ENCODE data around the gene LTF. TPM values are rescaled to one million over a fixed set of nuclear protein-coding genes. Genes with fewer than 3 reads are reported as not detected.

The LTF gene
- total and polyA plus RNA-seq, 10 of the 15 experiments (the other 5 are each of a cell fraction or from before 2014, with no cell fraction given): 0.03 to 0.31 TPM; not detected in 8

- intact Hi-C loops (cut with micrococcal nuclease; ENCODE audit: unreplicated experiment) (no loop called here), in situ Hi-C loops (cut with MboI) (no loop called here)
- WGBS (ENCODE audit: insufficient coverage, insufficient replicate concordance, low lambda C conversion rate, missing lambda C conversion rate): 96% methylated on average over 2 of the region's 2 CpGs
- no peaks in the 10 kb centered on the region for H4K20me1 ChIP-seq (ENCODE audit: control insufficient read depth, insufficient read depth)
- ChIA-PET SMC1A (ENCODE audit: uncharacterized antibody, unreplicated experiment) (interaction anchor here (1.3 kb wide), 1 partner anchor 33 kb away, joined by 3 read pairs; no protein-coding TSS in a partner anchor), CTCF (interaction anchor here (1.0 kb wide), 1 partner anchor 96 kb away, joined by 3 read pairs; no protein-coding TSS in a partner anchor), POLR2A (no interaction called here), RAD21 (ENCODE audit: unreplicated experiment) (no interaction called here)
- no peak overlapping the region for H3K4me2 ChIP-seq (ENCODE audit: control insufficient read depth, insufficient read depth)
- H3K9me3 ChIP-seq (replicated peaks; ENCODE audit: control insufficient read depth, insufficient read depth, low read length): no peaks in the 10 kb centered on the region
- no peak for FAIRE-seq
- no peaks in the 10 kb centered on the region for H3K79me2 ChIP-seq (ENCODE audit: control insufficient read depth, insufficient read depth, low read length)
- H3K9ac ChIP-seq (ENCODE audit: control insufficient read depth, insufficient read depth, low read length): no peak overlapping the region
- ATAC-seq: no peak
- BruUV-seq (replicated peaks): no TSS peak
- DNase-seq (ENCODE audit: low read depth, low spot score): no peak
- peaks cover 11% of the 10 kb centered on the region for H3K4me1 ChIP-seq (ENCODE audit: control insufficient read depth, insufficient read depth, low read length)
- no peaks in the 10 kb centered on the region for H3K36me3 ChIP-seq (ENCODE audit: control insufficient read depth in 2 of 2, insufficient read depth in 2 of 2, low read length in 1 of 2)
- no peak overlapping the region for H3K4me3 ChIP-seq
- H3K27ac ChIP-seq (ENCODE audit: control insufficient read depth, insufficient read depth): no peak overlapping the region
- no peak overlapping the region for H2AFZ ChIP-seq (ENCODE audit: control insufficient read depth, low read depth, low read length)
- H3K27me3 ChIP-seq (replicated peaks in 1 of 2; ENCODE audit: control insufficient read depth in 2 of 2, insufficient read depth in 2 of 2, low read length in 1 of 2): no peaks in the 10 kb centered on the region
- TF ChIP-seq ASH2L (IDR thresholded peaks at IDR 0.05; ENCODE audit: borderline replicate concordance, low read depth): no peak
- TF ChIP-seq, protein P1, sequence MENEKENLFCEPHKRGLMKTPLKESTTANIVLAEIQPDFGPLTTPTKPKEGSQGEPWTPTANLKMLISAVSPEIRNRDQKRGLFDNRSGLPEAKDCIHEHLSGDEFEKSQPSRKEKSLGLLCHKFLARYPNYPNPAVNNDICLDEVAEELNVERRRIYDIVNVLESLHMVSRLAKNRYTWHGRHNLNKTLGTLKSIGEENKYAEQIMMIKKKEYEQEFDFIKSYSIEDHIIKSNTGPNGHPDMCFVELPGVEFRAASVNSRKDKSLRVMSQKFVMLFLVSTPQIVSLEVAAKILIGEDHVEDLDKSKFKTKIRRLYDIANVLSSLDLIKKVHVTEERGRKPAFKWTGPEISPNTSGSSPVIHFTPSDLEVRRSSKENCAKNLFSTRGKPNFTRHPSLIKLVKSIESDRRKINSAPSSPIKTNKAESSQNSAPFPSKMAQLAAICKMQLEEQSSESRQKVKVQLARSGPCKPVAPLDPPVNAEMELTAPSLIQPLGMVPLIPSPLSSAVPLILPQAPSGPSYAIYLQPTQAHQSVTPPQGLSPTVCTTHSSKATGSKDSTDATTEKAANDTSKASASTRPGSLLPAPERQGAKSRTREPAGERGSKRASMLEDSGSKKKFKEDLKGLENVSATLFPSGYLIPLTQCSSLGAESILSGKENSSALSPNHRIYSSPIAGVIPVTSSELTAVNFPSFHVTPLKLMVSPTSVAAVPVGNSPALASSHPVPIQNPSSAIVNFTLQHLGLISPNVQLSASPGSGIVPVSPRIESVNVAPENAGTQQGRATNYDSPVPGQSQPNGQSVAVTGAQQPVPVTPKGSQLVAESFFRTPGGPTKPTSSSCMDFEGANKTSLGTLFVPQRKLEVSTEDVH (IDR thresholded peaks at IDR 0.05; ENCODE audit: low read depth, partially characterized antibody): no peak
- no peak for TF ChIP-seq CEBPB (IDR thresholded peaks at IDR 0.05; ENCODE audit: borderline replicate concordance in 1 of 2, low read depth in 2 of 2, low read length in 2 of 2)
- no peak for TF ChIP-seq KDM1A (IDR thresholded peaks at IDR 0.05; ENCODE audit: borderline replicate concordance)
- TF ChIP-seq, protein P2, sequence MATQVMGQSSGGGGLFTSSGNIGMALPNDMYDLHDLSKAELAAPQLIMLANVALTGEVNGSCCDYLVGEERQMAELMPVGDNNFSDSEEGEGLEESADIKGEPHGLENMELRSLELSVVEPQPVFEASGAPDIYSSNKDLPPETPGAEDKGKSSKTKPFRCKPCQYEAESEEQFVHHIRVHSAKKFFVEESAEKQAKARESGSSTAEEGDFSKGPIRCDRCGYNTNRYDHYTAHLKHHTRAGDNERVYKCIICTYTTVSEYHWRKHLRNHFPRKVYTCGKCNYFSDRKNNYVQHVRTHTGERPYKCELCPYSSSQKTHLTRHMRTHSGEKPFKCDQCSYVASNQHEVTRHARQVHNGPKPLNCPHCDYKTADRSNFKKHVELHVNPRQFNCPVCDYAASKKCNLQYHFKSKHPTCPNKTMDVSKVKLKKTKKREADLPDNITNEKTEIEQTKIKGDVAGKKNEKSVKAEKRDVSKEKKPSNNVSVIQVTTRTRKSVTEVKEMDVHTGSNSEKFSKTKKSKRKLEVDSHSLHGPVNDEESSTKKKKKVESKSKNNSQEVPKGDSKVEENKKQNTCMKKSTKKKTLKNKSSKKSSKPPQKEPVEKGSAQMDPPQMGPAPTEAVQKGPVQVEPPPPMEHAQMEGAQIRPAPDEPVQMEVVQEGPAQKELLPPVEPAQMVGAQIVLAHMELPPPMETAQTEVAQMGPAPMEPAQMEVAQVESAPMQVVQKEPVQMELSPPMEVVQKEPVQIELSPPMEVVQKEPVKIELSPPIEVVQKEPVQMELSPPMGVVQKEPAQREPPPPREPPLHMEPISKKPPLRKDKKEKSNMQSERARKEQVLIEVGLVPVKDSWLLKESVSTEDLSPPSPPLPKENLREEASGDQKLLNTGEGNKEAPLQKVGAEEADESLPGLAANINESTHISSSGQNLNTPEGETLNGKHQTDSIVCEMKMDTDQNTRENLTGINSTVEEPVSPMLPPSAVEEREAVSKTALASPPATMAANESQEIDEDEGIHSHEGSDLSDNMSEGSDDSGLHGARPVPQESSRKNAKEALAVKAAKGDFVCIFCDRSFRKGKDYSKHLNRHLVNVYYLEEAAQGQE (IDR thresholded peaks at IDR 0.05; ENCODE audit: low read depth, low read length): no peak
- TF ChIP-seq, protein P3, sequence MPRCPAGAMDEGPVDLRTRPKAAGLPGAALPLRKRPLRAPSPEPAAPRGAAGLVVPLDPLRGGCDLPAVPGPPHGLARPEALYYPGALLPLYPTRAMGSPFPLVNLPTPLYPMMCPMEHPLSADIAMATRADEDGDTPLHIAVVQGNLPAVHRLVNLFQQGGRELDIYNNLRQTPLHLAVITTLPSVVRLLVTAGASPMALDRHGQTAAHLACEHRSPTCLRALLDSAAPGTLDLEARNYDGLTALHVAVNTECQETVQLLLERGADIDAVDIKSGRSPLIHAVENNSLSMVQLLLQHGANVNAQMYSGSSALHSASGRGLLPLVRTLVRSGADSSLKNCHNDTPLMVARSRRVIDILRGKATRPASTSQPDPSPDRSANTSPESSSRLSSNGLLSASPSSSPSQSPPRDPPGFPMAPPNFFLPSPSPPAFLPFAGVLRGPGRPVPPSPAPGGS (IDR thresholded peaks at IDR 0.05; ENCODE audit: borderline replicate concordance, insufficient read depth, low read depth, low read length, poor library complexity, severe bottlenecking): no peak
- no peak for TF ChIP-seq RAD51 (IDR thresholded peaks at IDR 0.05)
- TF ChIP-seq PBX3 (IDR thresholded peaks at IDR 0.05; ENCODE audit: insufficient replicate concordance, low read depth, low read length): no peak
- TF ChIP-seq, protein P4, sequence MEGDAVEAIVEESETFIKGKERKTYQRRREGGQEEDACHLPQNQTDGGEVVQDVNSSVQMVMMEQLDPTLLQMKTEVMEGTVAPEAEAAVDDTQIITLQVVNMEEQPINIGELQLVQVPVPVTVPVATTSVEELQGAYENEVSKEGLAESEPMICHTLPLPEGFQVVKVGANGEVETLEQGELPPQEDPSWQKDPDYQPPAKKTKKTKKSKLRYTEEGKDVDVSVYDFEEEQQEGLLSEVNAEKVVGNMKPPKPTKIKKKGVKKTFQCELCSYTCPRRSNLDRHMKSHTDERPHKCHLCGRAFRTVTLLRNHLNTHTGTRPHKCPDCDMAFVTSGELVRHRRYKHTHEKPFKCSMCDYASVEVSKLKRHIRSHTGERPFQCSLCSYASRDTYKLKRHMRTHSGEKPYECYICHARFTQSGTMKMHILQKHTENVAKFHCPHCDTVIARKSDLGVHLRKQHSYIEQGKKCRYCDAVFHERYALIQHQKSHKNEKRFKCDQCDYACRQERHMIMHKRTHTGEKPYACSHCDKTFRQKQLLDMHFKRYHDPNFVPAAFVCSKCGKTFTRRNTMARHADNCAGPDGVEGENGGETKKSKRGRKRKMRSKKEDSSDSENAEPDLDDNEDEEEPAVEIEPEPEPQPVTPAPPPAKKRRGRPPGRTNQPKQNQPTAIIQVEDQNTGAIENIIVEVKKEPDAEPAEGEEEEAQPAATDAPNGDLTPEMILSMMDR (IDR thresholded peaks at IDR 0.05 in 2 of 3, conservative IDR thresholded peaks at IDR 0.05 in 1 of 3; ENCODE audit: control insufficient read depth in 2 of 3, extremely low read depth in 1 of 3, insufficient read depth in 1 of 3, low read depth in 3 of 3, low read length in 3 of 3): no peak
Measured at GRCh38 chr3:46411271-46411670, 53.4 kb downstream of the LTF start.

Data from GM12878 (cell line).